Subcutaneous abdominal adipose tissue (tissue), 5 donors: ENCODE measurements around the gene PLA2G4F.

Experiments
- H3K27ac ChIP-seq: one replicate; pipeline ENCODE4 v1.7.0; 2013; ENCODE audit warnings: low read depth, mild to moderate bottlenecking, inconsistent platforms, low read length, moderate library complexity
- H3K27me3 ChIP-seq, 5 donors: one replicate each; pipeline ENCODE4 v1.7.0; 2013; ENCODE audit warnings: low read length in 5 of 5, inconsistent platforms in 1 of 5; ENCODE audit not compliant: control insufficient read depth in 5 of 5, insufficient read depth in 4 of 5
- H3K36me3 ChIP-seq, 5 donors: one replicate each; pipeline ENCODE4 v1.7.0; 2013; ENCODE audit warnings: low read length in 5 of 5; ENCODE audit not compliant: control insufficient read depth in 5 of 5, insufficient read depth in 5 of 5
- H3K4me1 ChIP-seq, 5 donors: one replicate each; pipeline ENCODE4 v1.7.0; 2013; ENCODE audit warnings: low read length in 5 of 5, mild to moderate bottlenecking in 3 of 5, moderate library complexity in 1 of 5; ENCODE audit not compliant: control insufficient read depth in 5 of 5, insufficient read depth in 5 of 5
- H3K4me3 ChIP-seq, 5 donors: one replicate each; pipeline ENCODE4 v1.7.0; 2013; ENCODE audit warnings: low read length in 5 of 5, low read depth in 1 of 5
- H3K9ac ChIP-seq, 5 donors: one replicate each; pipeline ENCODE4 v1.7.0; 2013; ENCODE audit warnings: low read length in 5 of 5, mild to moderate bottlenecking in 4 of 5, moderate library complexity in 3 of 5
- H3K9me3 ChIP-seq, 5 donors: one replicate each; pipeline ENCODE4 v1.7.0; 2013; ENCODE audit warnings: low read length in 5 of 5; ENCODE audit not compliant: control insufficient read depth in 5 of 5
- donor health status: healthy.
- donor health status: healthy.
- donor health status: healthy.
- donor health status: healthy.
- donor health status: healthy.

The PLA2G4F gene

DNA sequence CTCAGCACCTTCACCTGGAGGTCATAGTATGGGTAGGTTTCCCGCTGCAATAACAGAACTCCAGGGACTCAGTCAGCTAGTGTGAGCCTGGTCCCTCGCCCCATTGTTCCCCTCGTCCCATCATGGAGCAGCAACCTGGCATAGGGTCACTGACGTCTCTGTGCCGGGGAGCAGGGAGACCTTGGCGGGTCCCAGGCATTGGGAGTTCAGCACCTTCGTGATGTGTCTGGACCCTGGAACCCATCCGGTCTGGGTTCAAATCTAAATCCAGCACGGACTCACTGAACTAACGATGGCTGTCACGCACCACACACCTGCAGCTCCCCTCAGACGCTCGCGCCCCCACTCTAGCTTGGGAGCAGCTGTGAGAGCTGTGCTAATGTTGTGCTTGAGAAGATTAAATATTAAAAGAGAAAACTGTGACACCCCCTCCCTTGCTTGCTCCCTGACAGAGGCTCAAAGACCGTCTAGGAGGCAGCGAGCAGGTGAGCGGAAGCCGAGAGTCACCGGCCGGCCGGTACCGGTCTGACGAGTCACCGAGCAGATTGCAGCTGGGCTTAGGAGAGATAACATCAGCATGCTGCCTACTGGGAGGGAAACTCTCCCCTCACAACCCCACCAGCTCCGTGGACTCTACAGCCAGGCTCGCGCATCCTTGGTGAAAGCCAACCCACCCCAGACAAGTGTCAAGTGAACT lies 742 bp downstream of the PLA2G4F start:
- Histone ChIP-seq H3K27ac (no peak overlapping the region), H3K36me3 (peaks cover 0 to 22% (median 21%) of the 10 kb centered on the region in 5 donors), H3K27me3 (peaks cover 3 to 12% (median 7%) of the 10 kb centered on the region in 5 donors), H3K9me3 (no peaks in the 10 kb centered on the region), H3K9ac (no peak overlapping the region), H3K4me1 (peaks cover 0 to 9% (median 0%) of the 10 kb centered on the region in 5 donors), H3K4me3 (no peak overlapping the region)

DNA sequence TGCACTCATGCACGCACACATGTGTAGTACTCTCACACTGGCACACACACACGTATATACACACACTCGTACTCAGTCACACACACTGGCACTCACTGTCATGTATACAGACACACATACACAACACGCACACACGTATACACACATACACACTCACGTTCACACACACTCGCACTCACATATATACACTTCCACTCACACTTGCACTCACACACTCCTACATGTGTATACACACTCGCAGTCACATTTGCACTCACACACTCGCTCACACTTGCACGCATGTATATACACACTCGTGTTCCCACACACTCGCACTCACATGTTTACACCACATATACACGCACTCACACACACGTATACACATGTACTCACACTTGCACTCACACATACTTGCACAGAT lies 1.5 kb downstream of the PLA2G4F start:
- Histone ChIP-seq H3K36me3 (peaks cover 0 to 14% (median 13%) of the 10 kb centered on the region in 5 donors), H3K9ac (no peak overlapping the region), H3K4me1 (peaks cover 0 to 9% (median 0%) of the 10 kb centered on the region in 5 donors), H3K27me3 (peaks cover 3 to 12% (median 7%) of the 10 kb centered on the region in 5 donors), H3K4me3 (no peak overlapping the region), H3K27ac (no peak overlapping the region), H3K9me3 (no peaks in the 10 kb centered on the region)

DNA sequence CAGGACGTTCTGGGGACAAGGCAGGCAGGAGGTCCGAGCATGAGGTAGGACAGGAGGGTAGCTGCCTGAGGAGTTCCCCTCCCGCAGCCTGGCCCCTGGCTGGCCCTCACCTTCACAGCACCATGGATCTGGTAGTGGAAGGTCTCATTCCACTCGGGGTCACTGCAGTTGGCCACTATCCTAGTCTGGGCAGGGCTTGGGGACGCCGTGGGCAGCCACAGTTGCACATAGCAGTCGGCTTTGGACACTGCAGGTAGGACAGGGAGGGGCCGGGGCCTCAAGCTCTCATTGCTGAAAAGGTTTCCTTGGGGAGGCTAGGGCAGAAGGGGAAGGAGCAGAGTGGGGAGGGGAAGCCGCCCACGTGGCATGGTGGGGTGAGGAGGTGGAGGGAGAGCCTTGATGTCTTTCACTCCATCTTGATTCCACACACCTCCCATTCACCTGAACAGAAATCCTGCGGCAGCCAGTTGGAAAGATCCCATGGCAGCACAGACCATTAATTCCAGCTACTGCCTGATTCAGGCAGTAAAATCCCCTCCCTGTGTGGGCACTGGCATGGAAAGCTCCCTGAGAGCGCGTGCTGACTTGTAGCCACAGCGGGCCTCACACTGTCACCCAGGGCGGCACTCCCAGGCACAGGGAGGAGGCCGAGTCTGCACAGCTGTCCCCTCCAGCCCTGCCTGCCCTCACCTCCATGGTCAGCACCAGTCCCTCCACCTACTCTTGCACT lies 2.1 kb downstream of the PLA2G4F start:
- Histone ChIP-seq H3K27ac (no peak overlapping the region), H3K36me3 (peaks cover 0 to 9% (median 8%) of the 10 kb centered on the region in 5 donors), H3K4me1 (peaks cover 0 to 9% (median 0%) of the 10 kb centered on the region in 5 donors), H3K9ac (no peak overlapping the region), H3K27me3 (peaks cover 3 to 12% (median 7%) of the 10 kb centered on the region in 5 donors), H3K9me3 (no peaks in the 10 kb centered on the region), H3K4me3 (no peak overlapping the region)

DNA sequence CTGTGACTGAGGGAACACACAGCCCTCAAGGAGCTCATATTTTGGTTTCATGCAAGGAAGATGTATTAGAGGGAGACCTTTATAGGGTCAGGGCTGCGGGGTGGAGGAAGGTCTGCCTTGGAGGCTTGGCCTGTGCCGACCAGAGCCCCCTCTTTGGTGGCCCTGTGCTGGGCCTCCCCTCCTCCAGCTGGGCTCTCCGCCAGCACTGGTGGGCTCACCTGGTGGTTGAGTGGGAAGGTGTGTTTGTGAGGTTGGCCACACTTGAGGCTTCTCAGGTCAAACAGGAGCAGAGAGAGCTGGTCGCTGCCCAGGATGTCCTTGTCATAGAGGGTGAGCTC lies 2.6 kb downstream of the PLA2G4F start:
- Histone ChIP-seq H3K27ac (no peak overlapping the region), H3K4me1 (peaks cover 0 to 9% (median 0%) of the 10 kb centered on the region in 5 donors), H3K27me3 (peaks cover 3 to 12% (median 7%) of the 10 kb centered on the region in 5 donors), H3K9me3 (no peaks in the 10 kb centered on the region), H3K4me3 (no peak overlapping the region), H3K36me3 (peaks cover 0 to 3% (median 2%) of the 10 kb centered on the region in 5 donors), H3K9ac (no peak overlapping the region)

DNA sequence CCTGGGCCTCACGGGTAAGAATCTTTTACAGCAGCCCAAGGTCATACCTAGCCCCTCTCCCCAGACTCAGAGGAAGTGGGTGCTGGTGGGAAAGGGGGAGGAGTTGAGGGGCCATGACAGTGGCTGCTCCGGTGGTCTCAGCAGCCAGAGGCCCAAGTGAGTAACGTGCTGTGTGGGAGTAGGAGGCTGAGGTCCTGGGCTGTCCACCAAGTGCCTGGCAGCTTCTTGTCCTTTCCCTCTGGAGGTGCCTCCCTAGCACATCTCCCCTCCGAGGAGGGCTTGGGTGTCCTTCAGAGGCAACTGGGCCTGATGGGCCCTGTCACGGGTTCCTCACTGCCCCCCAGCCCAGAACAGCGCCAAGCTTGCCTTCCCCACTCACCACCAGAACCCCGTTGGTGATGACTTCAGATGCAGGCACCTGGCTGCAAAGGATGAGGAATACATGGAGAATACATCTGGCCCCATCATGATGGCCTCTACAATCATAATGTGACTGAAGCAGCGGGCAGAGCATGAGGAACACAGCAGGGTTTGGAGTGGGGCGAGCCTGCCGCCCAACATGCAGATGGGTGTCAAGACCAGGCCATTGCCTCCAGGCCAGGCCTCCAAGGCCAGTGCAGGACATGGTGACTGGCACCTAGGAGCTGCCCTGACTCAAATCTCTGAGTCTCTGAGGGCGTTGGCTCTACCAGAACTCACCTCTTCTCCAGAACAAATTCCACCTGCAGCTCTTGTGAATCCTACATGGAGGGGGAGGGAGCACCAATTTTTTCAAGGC lies 3.3 kb downstream of the PLA2G4F start:
- H3K36me3 ChIP-seq = no peaks in the 10 kb centered on the region
- H3K4me3 ChIP-seq = no peak overlapping the region
- peaks cover 0 to 9% (median 0%) of the 10 kb centered on the region in 5 donors for H3K4me1 ChIP-seq
- H3K27me3 ChIP-seq = peaks cover 3 to 12% (median 7%) of the 10 kb centered on the region in 5 donors
- H3K27ac ChIP-seq = no peak overlapping the region
- H3K9me3 ChIP-seq = no peaks in the 10 kb centered on the region
- H3K9ac ChIP-seq = no peak overlapping the region

DNA sequence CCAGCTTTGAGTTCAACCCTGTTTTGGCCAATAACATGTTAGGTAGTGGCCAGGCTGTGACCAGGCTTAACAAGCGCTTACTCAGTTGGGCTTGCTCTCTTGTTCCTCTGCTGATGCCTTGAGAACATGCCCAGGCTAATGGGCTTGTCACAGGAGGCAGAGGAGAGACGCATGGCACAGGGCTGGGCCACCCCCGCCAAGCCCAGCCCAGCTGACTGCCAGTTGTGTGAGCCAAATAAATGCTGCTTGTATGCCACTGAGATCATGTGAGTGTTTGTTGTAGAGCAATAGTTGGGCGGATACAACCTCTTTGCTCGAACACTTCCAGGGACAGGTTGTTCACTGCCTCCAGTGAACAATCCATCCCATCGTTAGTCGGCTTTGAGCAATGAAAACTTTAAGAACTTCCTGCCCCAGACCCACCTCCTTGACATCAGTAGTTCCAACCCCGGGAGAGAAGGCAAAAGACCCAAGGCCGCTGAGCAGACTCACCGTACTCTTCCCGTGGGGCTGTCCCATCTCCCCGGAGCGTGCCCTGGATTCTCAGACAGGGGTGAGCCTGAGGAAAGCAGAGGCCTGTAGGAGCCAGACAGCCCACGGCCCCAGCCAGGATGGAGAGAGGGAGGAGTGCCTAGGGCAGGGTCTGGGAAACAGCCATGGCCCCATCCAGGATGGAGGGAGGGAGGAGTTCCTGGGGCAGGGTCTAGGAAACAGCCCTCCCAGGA lies 4.1 kb downstream of the PLA2G4F start:
- Histone ChIP-seq H3K4me1 (peaks cover 0 to 9% (median 0%) of the 10 kb centered on the region in 5 donors), H3K27me3 (peaks cover 3 to 12% (median 7%) of the 10 kb centered on the region in 5 donors), H3K9ac (no peak overlapping the region), H3K9me3 (no peaks in the 10 kb centered on the region), H3K27ac (no peak overlapping the region), H3K4me3 (no peak overlapping the region), H3K36me3 (no peaks in the 10 kb centered on the region)

DNA sequence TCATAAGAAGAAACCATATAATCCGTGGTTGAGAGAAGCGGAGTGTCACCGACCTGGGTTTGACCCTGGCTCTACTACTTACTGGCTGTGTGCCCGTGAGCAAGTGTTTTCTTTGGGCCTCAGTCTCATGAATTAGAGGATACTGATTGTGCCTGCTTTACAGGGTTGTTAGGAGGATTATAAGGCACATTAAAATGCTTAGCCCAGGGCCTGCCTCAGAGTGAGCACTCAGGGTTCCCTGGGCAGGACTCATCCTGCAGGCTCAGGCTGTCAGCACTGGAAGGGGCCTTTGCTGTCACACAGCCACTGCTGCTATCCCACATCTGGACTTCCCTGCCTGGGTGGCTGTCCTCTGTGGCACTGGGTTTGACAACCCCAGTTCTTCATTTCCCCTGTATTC lies 4.7 kb downstream of the PLA2G4F start:
- Histone ChIP-seq H3K27ac (no peak overlapping the region), H3K9me3 (no peaks in the 10 kb centered on the region), H3K27me3 (peaks cover 4 to 12% (median 7%) of the 10 kb centered on the region in 5 donors), H3K9ac (no peak overlapping the region), H3K4me3 (no peak overlapping the region), H3K36me3 (no peaks in the 10 kb centered on the region), H3K4me1 (peaks cover 0 to 9% (median 0%) of the 10 kb centered on the region in 5 donors)

DNA sequence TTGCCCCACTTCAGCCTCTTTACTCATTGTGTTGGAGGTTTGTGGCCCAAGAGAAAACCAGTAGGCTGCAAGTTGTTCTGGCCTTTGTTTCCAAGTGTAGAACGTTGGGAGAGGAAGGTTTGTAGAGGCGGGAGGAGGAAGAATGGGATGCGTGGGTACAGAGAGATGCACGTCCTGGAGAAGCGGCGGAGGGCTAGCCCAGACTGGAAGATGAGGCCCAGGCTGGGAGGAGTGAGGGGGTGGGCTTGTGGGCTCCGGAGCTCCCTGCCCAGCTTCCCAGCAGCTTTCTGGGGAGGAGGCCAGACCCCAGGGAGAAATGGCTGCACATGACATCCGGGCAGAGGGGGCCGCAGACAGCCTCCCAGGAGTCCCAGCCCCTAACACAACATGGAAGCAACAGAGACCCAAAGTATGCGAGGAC lies 5.3 kb downstream of the PLA2G4F start:
- Histone ChIP-seq H3K4me1 (peaks cover 0 to 9% (median 0%) of the 10 kb centered on the region in 5 donors), H3K9ac (no peak overlapping the region), H3K9me3 (no peaks in the 10 kb centered on the region), H3K27ac (no peak overlapping the region), H3K36me3 (no peaks in the 10 kb centered on the region), H3K4me3 (no peak overlapping the region), H3K27me3 (peaks cover 4 to 12% (median 7%) of the 10 kb centered on the region in 5 donors)

DNA sequence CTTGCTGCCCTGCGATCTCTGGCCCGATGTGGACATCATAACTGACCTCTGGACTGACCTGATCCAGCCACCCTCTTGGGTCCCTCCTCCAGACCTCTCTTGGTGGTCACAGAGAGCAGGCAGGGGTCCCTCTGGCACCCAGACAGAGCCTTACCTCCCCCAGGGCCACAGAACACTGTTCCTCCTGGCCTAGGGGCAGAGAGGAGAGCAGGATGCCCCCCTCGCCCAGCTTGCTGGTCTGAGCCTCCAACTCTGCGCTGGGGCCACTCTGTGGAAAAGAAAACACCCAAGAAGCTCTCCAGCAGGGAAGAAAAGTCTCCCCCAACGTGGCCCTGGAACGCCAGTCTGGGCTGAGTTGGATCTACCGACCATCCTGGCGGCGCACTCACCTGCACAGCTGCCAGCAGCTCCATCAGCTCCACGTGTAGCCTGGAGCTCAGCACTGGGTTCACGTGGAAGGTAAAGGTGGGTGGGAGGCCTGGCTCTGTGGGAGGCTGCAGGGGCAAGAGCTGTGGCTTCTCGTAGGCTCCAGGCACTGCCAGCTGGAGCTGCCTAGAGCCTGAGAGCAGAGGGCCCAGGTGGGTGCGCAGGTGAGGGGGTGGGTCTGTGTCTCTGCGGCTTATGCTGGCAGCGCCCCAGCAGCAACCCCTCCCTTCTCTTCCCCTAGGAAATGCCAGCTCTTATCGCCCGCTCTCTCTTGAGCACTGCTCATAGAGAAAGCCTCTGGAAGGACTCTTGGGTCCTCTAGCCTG lies 6.0 kb downstream of the PLA2G4F start:
- Histone ChIP-seq H3K4me1 (peaks cover 0 to 9% (median 0%) of the 10 kb centered on the region in 5 donors), H3K27ac (no peak overlapping the region), H3K27me3 (peaks cover 4 to 14% (median 8%) of the 10 kb centered on the region in 5 donors), H3K4me3 (no peak overlapping the region), H3K9ac (no peak overlapping the region), H3K9me3 (no peaks in the 10 kb centered on the region), H3K36me3 (no peaks in the 10 kb centered on the region)
